Upper lobe of left lung (tissue), 6 donors: ENCODE data around the gene FBXO10. TPM values are rescaled to one million over a fixed set of nuclear protein-coding genes. Genes with fewer than 3 reads are reported as not detected.

Experiments
- ATAC-seq, 2 donors: fragments of 200-7000 bp; cut with Tn5 transposase; one replicate each; pipeline ENCODE4 v1.9.1; 2022; ENCODE audit warnings: mild to moderate bottlenecking in 2 of 2, moderate library complexity in 2 of 2; ENCODE audit not compliant: low FRiP score in 2 of 2
- DNase-seq, 2 donors: peaks; one replicate each; pipeline ENCODE4 v3.0.0-alpha.2; 2019 to 2020
- H3K27ac ChIP-seq, 4 donors: fragments of 200-600 bp; sonication (generic); one replicate each; pipeline ENCODE4 v1.5.1; 2016 to 2019
- H3K27me3 ChIP-seq, 4 donors: fragments of 200-600 bp; sonication (generic); one replicate each; pipeline ENCODE4 v1.5.1; 2017 to 2019
- H3K36me3 ChIP-seq, 4 donors: fragments of 200-600 bp; sonication (generic); one replicate each; pipeline ENCODE4 v1.5.1; 2016 to 2019
- H3K4me1 ChIP-seq, 4 donors: fragments of 200-600 bp; sonication (generic); one replicate each; pipeline ENCODE4 v1.5.1; 2018 to 2019
- H3K4me3 ChIP-seq, 4 donors: fragments of 200-600 bp; sonication (generic); one replicate each; pipeline ENCODE4 v1.5.1; 2017 to 2019; ENCODE audit warnings: mild to moderate bottlenecking in 2 of 4, moderate library complexity in 1 of 4
- H3K9me3 ChIP-seq, 4 donors: fragments of 200-600 bp; sonication (generic); one replicate each; pipeline ENCODE4 v1.5.1; 2018 to 2019
- EP300 ChIP-seq, 4 donors: sonication (generic); formaldehyde crosslinking; IDR thresholded peaks; one replicate each; pipeline ENCODE4 v1.5.1; 2017; ENCODE audit warnings: antibody characterized with exemption in 4 of 4, control low read depth in 2 of 4
- POLR2A ChIP-seq, 4 donors: fragments of 450-650 bp; IDR thresholded peaks; one replicate each; pipeline ENCODE4 v1.5.1; 2016 to 2017; ENCODE audit warnings: antibody characterized with exemption in 4 of 4, mild to moderate bottlenecking in 2 of 4
- POLR2AphosphoS5 ChIP-seq, 2 donors: sonication (generic); formaldehyde crosslinking; IDR thresholded peaks; one replicate each; pipeline ENCODE4 v1.5.1; 2017; ENCODE audit warnings: antibody characterized with exemption in 2 of 2
- WGBS, 2 donors: methylation state at CpG; one replicate each; pipeline ENCODE4 v1.1.5; 2017 to 2018; 5-methylcytosine and 5-hydroxymethylcytosine counted together
- total RNA-seq, 6 donors: library from RNA; depleted of rRNA in 4 of 6; stranded (reverse); fragments of >200 nt in 4 of 6; gene quantifications; one replicate each; pipeline versions ENCODE4 v1.1.0 to v1.2.1, GENCODE V29; 2016 to 2021
- TF ChIP-seq, protein P1 (sequence below), 6 experiments: fragments of 450-650 bp in 4 of 6; fragments of 200-600 bp in 2 of 6; sonication (generic) in 2 of 6; IDR thresholded peaks; one replicate each; pipeline ENCODE4 v1.5.1; 2016 to 2019; ENCODE audit warnings: antibody characterized with exemption in 6 of 6
- donor health status: DM: no; HTN: no; CAD: no; lungs with moderate emphysema.
- donor health status: DM: no; HTN: yes; CAD: no; lungs with severe emphysema.

Gene FBXO10
- total RNA-seq, 6 donors from 2014 or later = 7.9 to 13.4 (median 8.7) TPM

DNA sequence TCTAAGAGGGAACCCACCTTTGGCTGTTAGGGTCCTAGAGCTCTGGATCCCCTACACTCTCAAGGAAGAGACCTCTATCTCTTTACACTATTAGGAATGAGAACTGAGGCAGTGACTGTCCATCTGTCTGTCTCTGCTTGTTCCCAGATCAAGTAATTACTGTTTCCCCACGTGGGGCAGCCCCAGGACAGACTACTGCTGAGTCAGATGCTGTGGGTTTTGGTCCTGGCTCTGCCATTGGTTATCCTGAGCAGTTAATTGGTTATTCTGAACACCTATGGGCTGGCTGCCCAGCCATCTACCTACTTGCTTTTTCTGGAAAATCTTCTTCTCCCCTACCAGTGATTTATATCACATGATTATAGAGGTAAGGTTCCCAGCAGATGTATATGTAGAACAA is 33.3 kb downstream of the FBXO10 start:
- WGBS, 2 donors = 43 to 67% methylated on average over 1 of the region's 1 CpG
- Histone ChIP-seq H3K4me3 (no peak overlapping the region), H3K9me3 (no peaks in the 10 kb centered on the region), H3K27me3 (no peaks in the 10 kb centered on the region), H3K36me3 (peaks cover 0 to 13% (median 7%) of the 10 kb centered on the region in 4 donors), H3K4me1 (no peaks in the 10 kb centered on the region), H3K27ac (no peak overlapping the region)
- no peak for TF ChIP-seq POLR2AphosphoS5 (IDR thresholded peaks at IDR 0.05)
- TF ChIP-seq, protein P1, sequence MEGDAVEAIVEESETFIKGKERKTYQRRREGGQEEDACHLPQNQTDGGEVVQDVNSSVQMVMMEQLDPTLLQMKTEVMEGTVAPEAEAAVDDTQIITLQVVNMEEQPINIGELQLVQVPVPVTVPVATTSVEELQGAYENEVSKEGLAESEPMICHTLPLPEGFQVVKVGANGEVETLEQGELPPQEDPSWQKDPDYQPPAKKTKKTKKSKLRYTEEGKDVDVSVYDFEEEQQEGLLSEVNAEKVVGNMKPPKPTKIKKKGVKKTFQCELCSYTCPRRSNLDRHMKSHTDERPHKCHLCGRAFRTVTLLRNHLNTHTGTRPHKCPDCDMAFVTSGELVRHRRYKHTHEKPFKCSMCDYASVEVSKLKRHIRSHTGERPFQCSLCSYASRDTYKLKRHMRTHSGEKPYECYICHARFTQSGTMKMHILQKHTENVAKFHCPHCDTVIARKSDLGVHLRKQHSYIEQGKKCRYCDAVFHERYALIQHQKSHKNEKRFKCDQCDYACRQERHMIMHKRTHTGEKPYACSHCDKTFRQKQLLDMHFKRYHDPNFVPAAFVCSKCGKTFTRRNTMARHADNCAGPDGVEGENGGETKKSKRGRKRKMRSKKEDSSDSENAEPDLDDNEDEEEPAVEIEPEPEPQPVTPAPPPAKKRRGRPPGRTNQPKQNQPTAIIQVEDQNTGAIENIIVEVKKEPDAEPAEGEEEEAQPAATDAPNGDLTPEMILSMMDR (IDR thresholded peaks at IDR 0.05) = no peak
- TF ChIP-seq POLR2A (IDR thresholded peaks at IDR 0.05) = no peak
- TF ChIP-seq EP300 (IDR thresholded peaks at IDR 0.05) = no peak
- no peak for DNase-seq
- no peak for ATAC-seq

DNA sequence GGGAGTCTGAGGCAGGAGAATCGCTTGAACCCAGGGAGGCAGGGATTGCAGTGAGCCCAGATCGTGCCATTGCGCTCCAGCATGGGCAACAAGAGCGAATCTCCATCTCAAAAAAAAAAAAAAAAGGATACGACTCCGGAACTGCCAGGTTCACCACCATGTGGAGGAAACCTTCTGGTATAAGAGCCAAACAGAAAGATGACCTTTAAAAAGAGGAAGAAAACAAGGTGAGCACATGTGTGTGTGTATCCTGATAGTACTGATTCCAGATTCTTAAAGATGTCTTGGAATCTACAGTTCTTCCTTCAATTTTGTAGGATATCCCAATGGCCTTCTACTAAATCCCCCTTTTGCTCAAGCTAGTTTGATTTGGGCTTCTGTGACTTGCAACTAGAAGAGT is 33.7 kb downstream of the FBXO10 start:
- Histone ChIP-seq H3K9me3 (no peaks in the 10 kb centered on the region), H3K36me3 (peaks cover 0 to 17% (median 9%) of the 10 kb centered on the region in 4 donors), H3K27ac (no peak overlapping the region), H3K4me1 (no peaks in the 10 kb centered on the region), H3K27me3 (no peaks in the 10 kb centered on the region), H3K4me3 (no peak overlapping the region)
- TF ChIP-seq EP300 (IDR thresholded peaks at IDR 0.05) (no peak), POLR2A (IDR thresholded peaks at IDR 0.05) (no peak), POLR2AphosphoS5 (IDR thresholded peaks at IDR 0.05) (no peak)
- TF ChIP-seq, protein P1 (IDR thresholded peaks at IDR 0.05) = no peak
- WGBS, 2 donors = 95 to 96% methylated on average over 6 of the region's 6 CpGs
- no peak for DNase-seq
- no peak for ATAC-seq

DNA sequence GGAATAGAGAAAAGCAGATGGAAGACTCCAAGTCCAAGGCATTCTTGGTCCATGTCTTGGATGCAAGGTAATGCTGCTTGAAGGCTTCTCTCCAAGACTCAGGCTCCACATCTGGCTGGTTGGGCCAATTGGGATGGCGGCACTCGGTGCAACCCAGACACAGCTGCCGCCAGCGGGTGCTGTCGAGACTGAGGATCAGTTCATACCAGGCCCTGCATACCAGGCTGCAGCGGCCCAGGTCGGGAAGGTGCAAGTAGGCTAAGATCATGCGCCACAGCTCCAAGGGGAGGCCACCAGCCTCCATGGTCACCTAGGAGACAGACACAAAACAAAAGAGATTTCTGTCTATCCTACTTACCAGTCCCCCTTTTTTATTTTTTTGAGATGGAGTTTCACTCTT is 34.7 kb downstream of the FBXO10 start:
- Histone ChIP-seq H3K4me3 (no peak overlapping the region), H3K9me3 (no peaks in the 10 kb centered on the region)

DNA sequence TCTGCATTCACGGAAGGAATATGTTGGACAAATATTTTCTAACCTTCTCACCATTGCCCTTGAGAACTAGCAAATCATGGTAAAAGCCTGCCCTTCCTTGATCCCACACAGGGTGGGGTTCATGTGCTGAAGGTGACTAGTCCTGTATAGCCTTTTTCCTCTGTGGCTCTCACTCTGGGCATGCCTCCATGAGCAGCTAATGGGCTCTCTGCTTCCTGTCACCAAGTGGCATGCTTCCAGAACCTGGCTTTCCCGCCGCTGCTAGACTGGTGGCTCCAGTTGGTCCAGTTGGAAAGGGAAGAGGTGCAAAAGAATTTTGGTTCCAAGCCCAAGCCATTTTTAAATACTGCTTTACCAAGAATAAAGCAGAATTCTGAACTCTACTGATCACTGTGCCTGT is 35.5 kb downstream of the FBXO10 start:
- DNase-seq (peak in 1 of 2 donors; percentile 59), ATAC-seq (no peak)

More for the DNA sequence above, 34.7 kb downstream of the FBXO10 start:
- Histone ChIP-seq H3K4me1 (no peaks in the 10 kb centered on the region), H3K27me3 (no peaks in the 10 kb centered on the region), H3K36me3 (peaks cover 0 to 28% (median 17%) of the 10 kb centered on the region in 4 donors), H3K27ac (no peak overlapping the region)
- ATAC-seq = no peak
- DNase-seq = peak in 1 of 2 donors; percentile 49
- TF ChIP-seq, protein P1 (IDR thresholded peaks at IDR 0.05) = no peak
- TF ChIP-seq EP300 (IDR thresholded peaks at IDR 0.05) (no peak), POLR2A (IDR thresholded peaks at IDR 0.05) (no peak), POLR2AphosphoS5 (IDR thresholded peaks at IDR 0.05) (no peak)
- 95 to 98% methylated on average over 5 to 8 of the region's 8 CpGs for WGBS, 2 donors

DNA sequence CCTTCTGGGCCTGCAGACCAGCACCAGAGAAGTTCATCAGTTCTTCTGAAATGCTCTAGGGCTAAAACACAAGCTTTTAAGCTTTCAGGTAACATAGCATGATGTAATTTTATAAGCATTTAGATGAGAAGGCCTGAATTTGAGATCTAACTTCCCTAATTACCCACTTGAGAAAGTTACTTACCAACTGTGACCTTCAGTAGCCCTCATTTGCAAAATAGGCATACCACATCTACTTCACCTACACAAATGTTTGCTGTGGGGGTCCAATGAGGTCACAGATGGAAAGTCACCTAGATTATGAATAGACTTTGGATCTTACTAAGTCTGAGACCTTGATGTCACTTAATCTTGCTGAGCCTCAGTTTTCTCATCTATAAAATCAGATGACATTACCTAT is 36.5 kb downstream of the FBXO10 start:
- TF ChIP-seq EP300 (IDR thresholded peaks at IDR 0.05) = no peak
- TF ChIP-seq POLR2A (IDR thresholded peaks at IDR 0.05) = no peak
- TF ChIP-seq POLR2AphosphoS5 (IDR thresholded peaks at IDR 0.05) = no peak
- TF ChIP-seq, protein P1 (IDR thresholded peaks at IDR 0.05) = no peak
- DNase-seq (no peak), ATAC-seq (no peak)
- Histone ChIP-seq H3K9me3 (no peaks in the 10 kb centered on the region), H3K4me1 (no peaks in the 10 kb centered on the region), H3K36me3 (peaks cover 0 to 31% (median 19%) of the 10 kb centered on the region in 4 donors), H3K27me3 (no peaks in the 10 kb centered on the region), H3K4me3 (no peak overlapping the region), H3K27ac (no peak overlapping the region)

More for the DNA sequence above, 35.5 kb downstream of the FBXO10 start:
- Histone ChIP-seq H3K27me3 (no peaks in the 10 kb centered on the region), H3K36me3 (peaks cover 0 to 31% (median 19%) of the 10 kb centered on the region in 4 donors), H3K4me1 (no peaks in the 10 kb centered on the region), H3K9me3 (no peaks in the 10 kb centered on the region), H3K27ac (no peak overlapping the region), H3K4me3 (no peak overlapping the region)
- TF ChIP-seq POLR2A (IDR thresholded peaks at IDR 0.05) (no peak), EP300 (IDR thresholded peaks at IDR 0.05) (no peak), POLR2AphosphoS5 (IDR thresholded peaks at IDR 0.05) (no peak)
- TF ChIP-seq, protein P1 (IDR thresholded peaks at IDR 0.05) = no peak
- whole genome bisulfite sequencing, 2 donors = 47 to 48% methylated on average over 3 of the region's 3 CpGs
